H9 (cell line): ENCODE measurements around the gene SAMD8. TPM values are rescaled to one million over a fixed set of nuclear protein-coding genes. Genes with fewer than 3 reads are reported as not detected.

ENCODE experiments used
- DNase-seq: peaks from one replicate; pipeline ENCODE4 v3.0.0-alpha.2; 2017
- H2AFZ ChIP-seq: one replicate; pipeline ENCODE4 v1.6.1; 2013; ENCODE audit warnings: mild to moderate bottlenecking, low read length, control low read depth, moderate library complexity
- H2AK5ac ChIP-seq: 2 replicates; pipeline ENCODE4 v1.6.1; 2013; ENCODE audit warnings: low read length, control low read depth, mixed read lengths; ENCODE audit not compliant: insufficient read length
- H2BK120ac ChIP-seq: one replicate; pipeline ENCODE4 v1.6.1; 2013; ENCODE audit warnings: low read depth, mild to moderate bottlenecking, low read length, control low read depth, inconsistent platforms; ENCODE audit not compliant: poor library complexity, severe bottlenecking
- H2BK12ac ChIP-seq: 2 replicates; pipeline ENCODE4 v1.6.1; 2013; ENCODE audit warnings: low read length, control low read depth, mixed read lengths, low read depth; ENCODE audit not compliant: insufficient read length
- H2BK15ac ChIP-seq: 2 replicates; pipeline ENCODE4 v1.6.1; 2013; ENCODE audit warnings: low read depth, low read length, control low read depth
- H2BK20ac ChIP-seq: one replicate; pipeline ENCODE4 v1.6.1; 2013; ENCODE audit warnings: low read depth, mild to moderate bottlenecking, low read length, control low read depth, inconsistent platforms; ENCODE audit not compliant: poor library complexity, severe bottlenecking
- H2BK5ac ChIP-seq: 2 replicates; pipeline ENCODE4 v1.6.1; 2013; ENCODE audit warnings: low read length, control low read depth, mixed read lengths; ENCODE audit not compliant: insufficient read length
- H3K14ac ChIP-seq: 2 replicates; pipeline ENCODE4 v1.6.1; 2013; ENCODE audit warnings: low read length, control low read depth; ENCODE audit not compliant: insufficient read depth
- H3K18ac ChIP-seq: 2 replicates; pipeline ENCODE4 v1.6.1; 2013; ENCODE audit warnings: low read depth, mild to moderate bottlenecking, mixed read lengths, low read length, control low read depth; ENCODE audit not compliant: insufficient read length
- H3K23ac ChIP-seq: 2 replicates; pipeline ENCODE4 v1.6.1; 2013; ENCODE audit warnings: low read length, control low read depth, mixed read lengths, low read depth; ENCODE audit not compliant: insufficient read length
- H3K23me2 ChIP-seq: 2 replicates; pipeline ENCODE4 v1.6.1; 2013; ENCODE audit warnings: low read depth, mild to moderate bottlenecking, mixed read lengths, low read length, control low read depth; ENCODE audit not compliant: insufficient read length, poor library complexity, severe bottlenecking
- H3K27ac ChIP-seq: 2 replicates; pipeline ENCODE4 v1.5.1; 2013; ENCODE audit warnings: low read length, control low read depth, mixed read lengths, low read depth; ENCODE audit not compliant: insufficient read length
- H3K27me3 ChIP-seq: 2 replicates; pipeline ENCODE4 v1.6.1; 2013; ENCODE audit warnings: low read length, control low read depth, inconsistent platforms; ENCODE audit not compliant: insufficient read depth
- H3K4ac ChIP-seq: 2 replicates; pipeline ENCODE4 v1.6.1; 2013; ENCODE audit warnings: low read depth, mild to moderate bottlenecking, control low read depth, inconsistent platforms, low read length, moderate library complexity
- H3K4me1 ChIP-seq: 2 replicates; pipeline ENCODE4 v1.6.1; 2013; ENCODE audit warnings: low read length, control low read depth, inconsistent platforms; ENCODE audit not compliant: insufficient read depth
- H3K4me2 ChIP-seq: 2 replicates; pipeline ENCODE4 v1.6.1; 2013; ENCODE audit warnings: low read length, control low read depth, mixed read lengths; ENCODE audit not compliant: insufficient read length, insufficient read depth
- H3K56ac ChIP-seq: 2 replicates; pipeline ENCODE4 v1.6.1; 2013; ENCODE audit warnings: low read depth, mild to moderate bottlenecking, mixed read lengths, low read length, control low read depth; ENCODE audit not compliant: insufficient read length
- H3K79me1 ChIP-seq: 2 replicates; pipeline ENCODE4 v1.6.1; 2013; ENCODE audit warnings: low read depth, mild to moderate bottlenecking, moderate library complexity, low read length, control low read depth, inconsistent platforms; ENCODE audit not compliant: insufficient read depth, poor library complexity, severe bottlenecking
- H3K79me2 ChIP-seq: 2 replicates; pipeline ENCODE4 v1.6.1; 2013; ENCODE audit warnings: low read length, control low read depth, inconsistent platforms; ENCODE audit not compliant: insufficient read depth
- H3K9ac ChIP-seq: 2 replicates; pipeline ENCODE4 v1.6.1; 2013; ENCODE audit warnings: low read length, control low read depth, mixed read lengths; ENCODE audit not compliant: insufficient read length; ENCODE audit errors: extremely low read depth
- H3K9me3 ChIP-seq: one replicate; pipeline ENCODE4 v1.6.1; 2013; ENCODE audit warnings: low read depth, low read length, inconsistent platforms; ENCODE audit not compliant: control insufficient read depth
- H3T11ph ChIP-seq: one replicate; pipeline ENCODE4 v1.6.1; 2013; ENCODE audit warnings: mild to moderate bottlenecking, low read length, control low read depth, inconsistent platforms
- H4K20me1 ChIP-seq: one replicate; pipeline ENCODE4 v1.6.1; 2013; ENCODE audit not compliant: control insufficient read depth, insufficient read length, insufficient read depth
- H4K5ac ChIP-seq: 2 replicates; pipeline ENCODE4 v1.6.1; 2013; ENCODE audit warnings: low read depth, mild to moderate bottlenecking, mixed read lengths, low read length, control low read depth; ENCODE audit not compliant: insufficient read length
- H4K8ac ChIP-seq: replicated peaks from 2 replicates; pipeline ENCODE4 v1.6.1; 2013; ENCODE audit warnings: low read length, control low read depth, mixed read lengths, low read depth; ENCODE audit not compliant: insufficient read length
- H4K91ac ChIP-seq: 2 replicates; pipeline ENCODE4 v1.6.1; 2013; ENCODE audit warnings: low read depth, mild to moderate bottlenecking, moderate library complexity, mixed read lengths, low read length, control low read depth; ENCODE audit not compliant: insufficient read length
- H3K27ac Mint-ChIP-seq, 3 experiments: 2 replicates in 2 of 3; 3 replicates in 1 of 3; pipeline ENCODE4 v1.8.0; 2020 to 2021; ENCODE audit warnings: mixed read lengths in 3 of 3, mild to moderate bottlenecking in 1 of 3, moderate library complexity in 1 of 3
- H3K27me3 Mint-ChIP-seq: 2 replicates; pipeline ENCODE4 v1.8.0; 2021; ENCODE audit warnings: low read depth, mild to moderate bottlenecking, moderate library complexity, mixed read lengths
- H3K36me3 Mint-ChIP-seq, 3 experiments: 2 replicates in 2 of 3; 3 replicates in 1 of 3; pipeline ENCODE4 v1.8.0; 2020 to 2021; ENCODE audit warnings: low read depth in 3 of 3, mixed read lengths in 3 of 3; ENCODE audit not compliant: insufficient read depth in 1 of 3
- H3K4me1 Mint-ChIP-seq, 2 experiments: 2 replicates each; pipeline ENCODE4 v1.8.0; 2020; ENCODE audit warnings: mixed read lengths in 2 of 2
- H3K4me3 Mint-ChIP-seq, 2 experiments: 2 replicates in 1 of 2; 3 replicates in 1 of 2; pipeline ENCODE4 v1.8.0; 2020 to 2021; ENCODE audit warnings: mild to moderate bottlenecking in 2 of 2, mixed read lengths in 2 of 2, moderate library complexity in 1 of 2
- H3K9me3 Mint-ChIP-seq, 2 experiments: 2 replicates in 1 of 2; 3 replicates in 1 of 2; pipeline ENCODE4 v1.8.0; 2020; ENCODE audit warnings: mild to moderate bottlenecking in 2 of 2, mixed read lengths in 2 of 2, moderate library complexity in 1 of 2
- WGBS: extraction: QIAGEN DNeasy Blood & Tissue Kit; methylation state at CpG from one replicate; pipeline ENCODE4 v1.1.7; 2013; ENCODE audit warnings: missing lambda C conversion rate, low lambda C conversion rate, mixed read lengths; ENCODE audit not compliant: insufficient read length; ENCODE audit errors: extremely low coverage; 5-methylcytosine and 5-hydroxymethylcytosine counted together
- total RNA-seq: library from RNA; stranded (reverse); gene quantifications from 2 replicates; pipeline ENCODE4 v1.2.1, GENCODE V29; 2021
- TF ChIP-seq, protein P1 (sequence below): fragments of 200-600 bp; sonication (generic); conservative IDR thresholded peaks from 3 replicates; pipeline ENCODE4 v1.8.0; 2021; ENCODE audit warnings: antibody characterized with exemption, mild to moderate bottlenecking

The SAMD8 gene
- total RNA-seq, 1 experiment from 2014 or later, result 18.8 TPM

DNA sequence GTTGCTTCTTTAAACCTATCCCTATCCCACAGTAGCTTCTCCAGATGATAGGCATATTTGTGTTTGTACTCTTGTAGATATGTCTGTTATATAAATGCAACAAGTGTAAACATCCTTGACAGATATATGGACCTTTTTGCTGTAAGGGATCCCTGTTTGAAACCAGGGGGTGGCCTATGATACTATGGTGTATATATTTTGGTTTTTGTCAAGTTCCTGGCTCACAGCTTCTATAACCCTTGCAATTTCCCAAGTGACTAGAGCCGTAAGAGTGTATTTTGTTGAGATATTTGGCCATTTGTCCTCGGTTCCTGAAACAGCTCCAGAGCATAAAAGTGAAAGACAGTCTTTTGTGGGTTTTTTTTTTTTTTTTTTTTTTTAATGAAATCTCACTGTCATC is 114.6 kb downstream of the SAMD8 start:
- H3K4me2 ChIP-seq, result no peak overlapping the region
- no peak overlapping the region for H3K4ac ChIP-seq
- peaks cover 62 to 68% of the 10 kb centered on the region in 2 experiments for H3K4me1 Mint-ChIP-seq
- no peak overlapping the region for H4K8ac ChIP-seq
- H4K5ac ChIP-seq, result no peak overlapping the region
- H4K91ac ChIP-seq, result no peak overlapping the region
- H3K79me2 ChIP-seq, result peaks cover 10% of the 10 kb centered on the region; the same call in 1 of the 2 replicates
- peaks cover 10% of the 10 kb centered on the region; the same call in 1 of the 2 replicates for H3K4me1 ChIP-seq
- H3K4me3 Mint-ChIP-seq, result peak overlapping the region in 1 of 2 experiments; percentile 26; a peak in 2 of 5 replicates
- H3T11ph ChIP-seq, result no peak overlapping the region
- H2BK20ac ChIP-seq, result no peak overlapping the region
- H3K27ac ChIP-seq, result peak overlapping the region; percentile 43
- H3K9me3 Mint-ChIP-seq, result no peaks in the 10 kb centered on the region
- peak overlapping the region; percentile 77 to 94 (median 94) for H3K27ac Mint-ChIP-seq
- no peak for DNase-seq
- H2BK120ac ChIP-seq, result no peak overlapping the region
- no peak overlapping the region for H3K9ac ChIP-seq
- no CpG with 5 or more reads among the region's 2 CpGs for WGBS
- H2BK12ac ChIP-seq, result no peak overlapping the region
- H3K56ac ChIP-seq, result no peak overlapping the region
- H3K79me1 ChIP-seq, result no peaks in the 10 kb centered on the region
- TF ChIP-seq, protein P1, sequence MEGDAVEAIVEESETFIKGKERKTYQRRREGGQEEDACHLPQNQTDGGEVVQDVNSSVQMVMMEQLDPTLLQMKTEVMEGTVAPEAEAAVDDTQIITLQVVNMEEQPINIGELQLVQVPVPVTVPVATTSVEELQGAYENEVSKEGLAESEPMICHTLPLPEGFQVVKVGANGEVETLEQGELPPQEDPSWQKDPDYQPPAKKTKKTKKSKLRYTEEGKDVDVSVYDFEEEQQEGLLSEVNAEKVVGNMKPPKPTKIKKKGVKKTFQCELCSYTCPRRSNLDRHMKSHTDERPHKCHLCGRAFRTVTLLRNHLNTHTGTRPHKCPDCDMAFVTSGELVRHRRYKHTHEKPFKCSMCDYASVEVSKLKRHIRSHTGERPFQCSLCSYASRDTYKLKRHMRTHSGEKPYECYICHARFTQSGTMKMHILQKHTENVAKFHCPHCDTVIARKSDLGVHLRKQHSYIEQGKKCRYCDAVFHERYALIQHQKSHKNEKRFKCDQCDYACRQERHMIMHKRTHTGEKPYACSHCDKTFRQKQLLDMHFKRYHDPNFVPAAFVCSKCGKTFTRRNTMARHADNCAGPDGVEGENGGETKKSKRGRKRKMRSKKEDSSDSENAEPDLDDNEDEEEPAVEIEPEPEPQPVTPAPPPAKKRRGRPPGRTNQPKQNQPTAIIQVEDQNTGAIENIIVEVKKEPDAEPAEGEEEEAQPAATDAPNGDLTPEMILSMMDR, result no peak
- H3K18ac ChIP-seq, result no peak overlapping the region
- no peak overlapping the region for H2BK5ac ChIP-seq
- H2BK15ac ChIP-seq, result no peak overlapping the region
- H3K27me3 Mint-ChIP-seq, result no peaks in the 10 kb centered on the region
- H3K9me3 ChIP-seq, result no peaks in the 10 kb centered on the region
- H2AFZ ChIP-seq, result no peak overlapping the region
- H3K27me3 ChIP-seq, result no peaks in the 10 kb centered on the region
- H3K23ac ChIP-seq, result no peak overlapping the region
- H3K36me3 Mint-ChIP-seq, result peaks cover 42 to 87% (median 84%) of the 10 kb centered on the region in 3 experiments
- no peaks in the 10 kb centered on the region for H3K23me2 ChIP-seq
- no peak overlapping the region for H2AK5ac ChIP-seq
- H3K14ac ChIP-seq, result no peak overlapping the region
- H4K20me1 ChIP-seq, result no peaks in the 10 kb centered on the region
